Uterus (tissue), 2 donors: ENCODE results near the gene MFNG.

Experiments
- CTCF ChIP-seq, 4 experiments: fragments of 200-600 bp in 2 of 4; fragments of 450-650 bp in 2 of 4; sonication (generic) in 2 of 4; IDR thresholded peaks; one replicate each; pipeline ENCODE4 v1.5.1; 2016 to 2019; ENCODE audit warnings: antibody characterized with exemption in 4 of 4, mild to moderate bottlenecking in 2 of 4, moderate library complexity in 1 of 4
- POLR2A ChIP-seq, 2 donors: fragments of 450-650 bp; IDR thresholded peaks; one replicate each; pipeline ENCODE4 v1.6.1; 2016; ENCODE audit warnings: antibody characterized with exemption in 2 of 2, mild to moderate bottlenecking in 1 of 2, moderate library complexity in 1 of 2

- TF ChIP-seq CTCF (IDR thresholded peaks at IDR 0.05) (no peak), POLR2A (IDR thresholded peaks at IDR 0.05) (no peak)
Measured at GRCh38 chr22:37455896-37456295, 30.3 kb downstream of the MFNG start.
